K562 (cell line): ENCODE data around the gene RAB5B. TPM values are rescaled to one million over a fixed set of nuclear protein-coding genes. Genes with fewer than 3 reads are reported as not detected.

Source experiments
- ASH1L ChIP-seq: fragments of 450-650 bp; IDR thresholded peaks from 2 replicates; pipeline ENCODE4 v1.6.1; 2018; ENCODE audit warnings: borderline replicate concordance, mild to moderate bottlenecking, low read depth; ENCODE audit not compliant: partially characterized antibody
- BCOR ChIP-seq: fragments of 450-650 bp; IDR thresholded peaks from 2 replicates; pipeline ENCODE4 v1.6.1; 2016
- C11orf30 ChIP-seq: fragments of 450-650 bp; IDR thresholded peaks from 2 replicates; pipeline ENCODE4 v1.6.1; 2016; ENCODE audit warnings: low read depth, mild to moderate bottlenecking
- CHD2 ChIP-seq: IDR thresholded peaks from 2 replicates; pipeline ENCODE4 v1.6.1; 2011; ENCODE audit warnings: low read depth, low read length
- CXXC5 ChIP-seq: fragments of 250-450 bp; sonication (Bioruptor Pico); IDR thresholded peaks from 2 replicates; pipeline ENCODE4 v1.8.0; 2022; ENCODE audit warnings: inconsistent platforms, mild to moderate bottlenecking, moderate library complexity
- DPF2 ChIP-seq: fragments of 450-650 bp; IDR thresholded peaks from 2 replicates; pipeline ENCODE4 v1.6.1; 2016
- FOXA1 ChIP-seq: fragments of 450-650 bp; IDR thresholded peaks from 2 replicates; pipeline ENCODE4 v1.6.1; 2016; ENCODE audit warnings: mild to moderate bottlenecking, borderline replicate concordance
- FOXJ3 ChIP-seq: sonication (generic); formaldehyde crosslinking; IDR thresholded peaks from 2 replicates; pipeline ENCODE4 v1.4.0; 2020; ENCODE audit warnings: mild to moderate bottlenecking, missing genetic modification reagents
- GATA2 ChIP-seq: sonication (generic); formaldehyde crosslinking; IDR thresholded peaks from 2 replicates; pipeline ENCODE4 v1.4.0; 2020; ENCODE audit warnings: mild to moderate bottlenecking, missing genetic modification reagents
- HDAC2 ChIP-seq: fragments of 450-650 bp; IDR thresholded peaks from 2 replicates; pipeline ENCODE4 v1.6.1; 2016; ENCODE audit warnings: mild to moderate bottlenecking
- LEF1 ChIP-seq: fragments of 450-650 bp; IDR thresholded peaks from 2 replicates; pipeline ENCODE4 v1.6.1; 2016; ENCODE audit warnings: mild to moderate bottlenecking
- MCM5 ChIP-seq: fragments of 450-650 bp; IDR thresholded peaks from 2 replicates; pipeline ENCODE4 v1.6.1; 2016; ENCODE audit warnings: low read depth
- MEIS2 ChIP-seq: fragments of 450-650 bp; IDR thresholded peaks from 2 replicates; pipeline ENCODE4 v1.6.1; 2014; ENCODE audit warnings: mild to moderate bottlenecking; ENCODE audit not compliant: partially characterized antibody
- NCOA6 ChIP-seq: fragments of 450-650 bp; IDR thresholded peaks from 2 replicates; pipeline ENCODE4 v1.6.1; 2017; ENCODE audit warnings: mild to moderate bottlenecking
- NFIC ChIP-seq: fragments of 450-650 bp; IDR thresholded peaks from 2 replicates; pipeline ENCODE4 v1.6.1; 2017; ENCODE audit warnings: mild to moderate bottlenecking, inconsistent platforms
- POLR3G ChIP-seq: IDR thresholded peaks from 2 replicates; pipeline ENCODE4 v1.6.1; 2011; ENCODE audit not compliant: insufficient read length, insufficient replicate concordance; ENCODE audit errors: extremely low read depth
- PURB ChIP-seq: sonication (generic); formaldehyde crosslinking; IDR thresholded peaks from 2 replicates; pipeline ENCODE4 v1.9.0; 2021; ENCODE audit warnings: low read depth, mild to moderate bottlenecking, missing genetic modification reagents
- SMAD2 ChIP-seq: fragments of 150-350 bp; IDR thresholded peaks from 2 replicates; pipeline ENCODE4 v1.6.1; 2014; ENCODE audit warnings: low read depth, mild to moderate bottlenecking, low read length
- SP2 ChIP-seq: IDR thresholded peaks from 2 replicates; pipeline ENCODE4 v1.6.1; 2011; ENCODE audit warnings: mild to moderate bottlenecking, low read depth, low read length, moderate library complexity; ENCODE audit not compliant: poor library complexity, severe bottlenecking; ENCODE audit errors: extremely low read depth
- SREBF2 ChIP-seq: sonication (generic); formaldehyde crosslinking; IDR thresholded peaks from 2 replicates; pipeline ENCODE4 v1.4.0; 2020; ENCODE audit warnings: mild to moderate bottlenecking, missing genetic modification reagents
- SRSF9 ChIP-seq: fragments of 200-400 bp; formaldehyde crosslinking; IDR thresholded peaks from 2 replicates; pipeline ENCODE4 v1.6.1; 2017; ENCODE audit warnings: low read depth, low read length, borderline replicate concordance
- TEAD2 ChIP-seq: fragments of 450-650 bp; IDR thresholded peaks from 2 replicates; pipeline ENCODE4 v1.6.1; 2016; ENCODE audit warnings: missing genetic modification characterization, control low read depth, missing compliant biosample characterization
- ZNF76 ChIP-seq: fragments of 250-450 bp; sonication (Bioruptor Pico); IDR thresholded peaks from 2 replicates; pipeline ENCODE4 v1.4.0; 2020; ENCODE audit warnings: mild to moderate bottlenecking, moderate library complexity, borderline replicate concordance
- polyA plus RNA-seq, 8 experiments: library from polyadenylated mRNA; depleted of rRNA in 4 of 8; stranded (reverse) in 5 of 8; unstranded in 3 of 8; fragments of >200 nt; fragmentation: Nextera tagmentation in 2 of 8; fragmentation: Illumina TruSeq in 1 of 8; extraction: Ambion mirVana in 2 of 8; extraction: Trizol in 1 of 8; gene quantifications; 2 replicates each; pipeline versions ENCODE4 v1.2.1 to v1.2.3, GENCODE V29; 2011 to 2014; ENCODE audit warnings: inconsistent platforms in 1 of 8, missing spikeins in 1 of 8
- total RNA-seq, 7 experiments: library from RNA; depleted of rRNA in 6 of 7; stranded (reverse); fragments of >200 nt in 6 of 7; fragmentation: Illumina TruSeq in 2 of 7; extraction: Trizol in 2 of 7; gene quantifications; 2 replicates each; pipeline versions ENCODE4 v1.2.1 to v1.2.3, GENCODE V29; 2011 to 2021; ENCODE audit warnings: low replicate concordance in 1 of 7
- TF ChIP-seq, protein P1 (sequence below): fragments of 250-450 bp; sonication (Bioruptor Pico); IDR thresholded peaks from 2 replicates; pipeline ENCODE4 v1.5.0; 2020; ENCODE audit warnings: mild to moderate bottlenecking, borderline replicate concordance
- TF ChIP-seq, protein P2 (sequence below): fragments of 250-450 bp; sonication (Bioruptor Pico); IDR thresholded peaks from 2 replicates; pipeline ENCODE4 v1.8.0; 2021; ENCODE audit warnings: borderline replicate concordance, mild to moderate bottlenecking, moderate library complexity; ENCODE audit not compliant: poor library complexity, severe bottlenecking
- TF ChIP-seq, protein P3 (sequence below): fragments of 150-350 bp; conservative IDR thresholded peaks from 2 replicates; pipeline ENCODE4 v1.6.1; 2014; ENCODE audit warnings: low read length

The RAB5B gene
- total and polyA plus RNA-seq, 9 of the 15 experiments (the other 6 are each of a cell fraction or from before 2014, with no cell fraction given): 6.8 to 73.8 (median 25.2) TPM

- TF ChIP-seq, protein P1, sequence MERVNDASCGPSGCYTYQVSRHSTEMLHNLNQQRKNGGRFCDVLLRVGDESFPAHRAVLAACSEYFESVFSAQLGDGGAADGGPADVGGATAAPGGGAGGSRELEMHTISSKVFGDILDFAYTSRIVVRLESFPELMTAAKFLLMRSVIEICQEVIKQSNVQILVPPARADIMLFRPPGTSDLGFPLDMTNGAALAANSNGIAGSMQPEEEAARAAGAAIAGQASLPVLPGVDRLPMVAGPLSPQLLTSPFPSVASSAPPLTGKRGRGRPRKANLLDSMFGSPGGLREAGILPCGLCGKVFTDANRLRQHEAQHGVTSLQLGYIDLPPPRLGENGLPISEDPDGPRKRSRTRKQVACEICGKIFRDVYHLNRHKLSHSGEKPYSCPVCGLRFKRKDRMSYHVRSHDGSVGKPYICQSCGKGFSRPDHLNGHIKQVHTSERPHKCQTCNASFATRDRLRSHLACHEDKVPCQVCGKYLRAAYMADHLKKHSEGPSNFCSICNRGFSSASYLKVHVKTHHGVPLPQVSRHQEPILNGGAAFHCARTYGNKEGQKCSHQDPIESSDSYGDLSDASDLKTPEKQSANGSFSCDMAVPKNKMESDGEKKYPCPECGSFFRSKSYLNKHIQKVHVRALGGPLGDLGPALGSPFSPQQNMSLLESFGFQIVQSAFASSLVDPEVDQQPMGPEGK (CRISPR knock-in tag): no peak
- TF ChIP-seq SREBF2 (CRISPR knock-in tag) (no peak), POLR3G (no peak), PURB (CRISPR knock-in tag) (no peak), DPF2 (peak; percentile 71; the same call in 1 of the 2 replicates), HDAC2 (peak; percentile 80), NCOA6 (0 out of 2 replicates have a peak, but pooled peaks have one; percentile 31), ASH1L (peak; percentile 83), SP2 (no peak), ZNF76 (CRISPR knock-in tag) (peak; percentile 89; the same call in 1 of the 2 replicates), NFIC (peak; percentile 72), CHD2 (peak; percentile 89), LEF1 (peak; percentile 80), MEIS2 (peak; percentile 30), SMAD2 (no peak), C11orf30 (peak; percentile 94), FOXA1 (no peak), CXXC5 (CRISPR knock-in tag) (peak; percentile 99), BCOR (peak; percentile 75), FOXJ3 (CRISPR knock-in tag) (no peak), MCM5 (no peak), SRSF9 (no peak), TEAD2 (no peak), GATA2 (CRISPR knock-in tag) (no peak)
- TF ChIP-seq, protein P2, sequence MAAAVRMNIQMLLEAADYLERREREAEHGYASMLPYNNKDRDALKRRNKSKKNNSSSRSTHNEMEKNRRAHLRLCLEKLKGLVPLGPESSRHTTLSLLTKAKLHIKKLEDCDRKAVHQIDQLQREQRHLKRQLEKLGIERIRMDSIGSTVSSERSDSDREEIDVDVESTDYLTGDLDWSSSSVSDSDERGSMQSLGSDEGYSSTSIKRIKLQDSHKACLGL (CRISPR knock-in tag): no peak
- TF ChIP-seq, protein P3, sequence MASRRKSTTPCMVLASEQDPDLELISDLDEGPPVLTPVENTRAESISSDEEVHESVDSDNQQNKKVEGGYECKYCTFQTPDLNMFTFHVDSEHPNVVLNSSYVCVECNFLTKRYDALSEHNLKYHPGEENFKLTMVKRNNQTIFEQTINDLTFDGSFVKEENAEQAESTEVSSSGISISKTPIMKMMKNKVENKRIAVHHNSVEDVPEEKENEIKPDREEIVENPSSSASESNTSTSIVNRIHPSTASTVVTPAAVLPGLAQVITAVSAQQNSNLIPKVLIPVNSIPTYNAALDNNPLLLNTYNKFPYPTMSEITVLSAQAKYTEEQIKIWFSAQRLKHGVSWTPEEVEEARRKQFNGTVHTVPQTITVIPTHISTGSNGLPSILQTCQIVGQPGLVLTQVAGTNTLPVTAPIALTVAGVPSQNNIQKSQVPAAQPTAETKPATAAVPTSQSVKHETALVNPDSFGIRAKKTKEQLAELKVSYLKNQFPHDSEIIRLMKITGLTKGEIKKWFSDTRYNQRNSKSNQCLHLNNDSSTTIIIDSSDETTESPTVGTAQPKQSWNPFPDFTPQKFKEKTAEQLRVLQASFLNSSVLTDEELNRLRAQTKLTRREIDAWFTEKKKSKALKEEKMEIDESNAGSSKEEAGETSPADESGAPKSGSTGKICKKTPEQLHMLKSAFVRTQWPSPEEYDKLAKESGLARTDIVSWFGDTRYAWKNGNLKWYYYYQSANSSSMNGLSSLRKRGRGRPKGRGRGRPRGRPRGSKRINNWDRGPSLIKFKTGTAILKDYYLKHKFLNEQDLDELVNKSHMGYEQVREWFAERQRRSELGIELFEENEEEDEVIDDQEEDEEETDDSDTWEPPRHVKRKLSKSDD: no peak
Measured at GRCh38 chr12:56041552-56042429, 67.9 kb downstream of the RAB5B start, which contains the start of gene RPS26 (continued).
